Measurements from ENCODE around the gene PTPRM.

Gene PTPRM

GRCh38 chr18:7737550-7737949 lies 170.4 kb downstream of the PTPRM start:
- DNase-seq (ENCODE audit: insufficient read length) (no peak), FAIRE-seq (no peak)
- TF ChIP-seq POLR2A (IDR thresholded peaks at IDR 0.05; ENCODE audit: low read depth, low read length): no peak
- no peak for TF ChIP-seq TAF1 (IDR thresholded peaks at IDR 0.05; ENCODE audit: borderline replicate concordance, low read depth, low read length)
- no peak for TF ChIP-seq POLR2AphosphoS5 (IDR thresholded peaks at IDR 0.05; ENCODE audit: low read depth, low read length)

- TF ChIP-seq POLR2AphosphoS5 (IDR thresholded peaks at IDR 0.05; ENCODE audit: low read depth, low read length) (no peak), POLR2A (IDR thresholded peaks at IDR 0.05; ENCODE audit: low read depth, low read length) (no peak), TAF1 (IDR thresholded peaks at IDR 0.05; ENCODE audit: borderline replicate concordance, low read depth, low read length) (no peak)
- no peak for FAIRE-seq
- no peak for DNase-seq (ENCODE audit: insufficient read length)
These were observed 173.7 kb downstream of the PTPRM start for GRCh38 chr18:7740821-7741220.

- TF ChIP-seq POLR2A (IDR thresholded peaks at IDR 0.05; ENCODE audit: low read depth, low read length) (no peak), TAF1 (IDR thresholded peaks at IDR 0.05; ENCODE audit: borderline replicate concordance, low read depth, low read length) (no peak), POLR2AphosphoS5 (IDR thresholded peaks at IDR 0.05; ENCODE audit: low read depth, low read length) (no peak)
These were observed 174.5 kb downstream of the PTPRM start for GRCh38 chr18:7741640-7742039.

GRCh38 chr18:7742224-7742623 lies 175.1 kb downstream of the PTPRM start:
- FAIRE-seq: no peak
- TF ChIP-seq TAF1 (IDR thresholded peaks at IDR 0.05; ENCODE audit: borderline replicate concordance, low read depth, low read length): no peak
- no peak for TF ChIP-seq POLR2AphosphoS5 (IDR thresholded peaks at IDR 0.05; ENCODE audit: low read depth, low read length)
- no peak for TF ChIP-seq POLR2A (IDR thresholded peaks at IDR 0.05; ENCODE audit: low read depth, low read length)
- no peak for DNase-seq (ENCODE audit: insufficient read length)

More at GRCh38 chr18:7741640-7742039, 174.5 kb downstream of the PTPRM start:
- no peak for DNase-seq (ENCODE audit: insufficient read length)
- FAIRE-seq: no peak

GRCh38 chr18:7743256-7743655 lies 176.1 kb downstream of the PTPRM start:
- FAIRE-seq (no peak), DNase-seq (ENCODE audit: insufficient read length) (no peak)
- TF ChIP-seq POLR2A (IDR thresholded peaks at IDR 0.05; ENCODE audit: low read depth, low read length) (no peak), TAF1 (IDR thresholded peaks at IDR 0.05; ENCODE audit: borderline replicate concordance, low read depth, low read length) (no peak), POLR2AphosphoS5 (IDR thresholded peaks at IDR 0.05; ENCODE audit: low read depth, low read length) (no peak)

GRCh38 chr18:7746106-7746505 lies 179.0 kb downstream of the PTPRM start:
- no peak for DNase-seq (ENCODE audit: insufficient read length)
- no peak for TF ChIP-seq POLR2A (IDR thresholded peaks at IDR 0.05; ENCODE audit: low read depth, low read length)
- no peak for TF ChIP-seq TAF1 (IDR thresholded peaks at IDR 0.05; ENCODE audit: borderline replicate concordance, low read depth, low read length)
- no peak for TF ChIP-seq POLR2AphosphoS5 (IDR thresholded peaks at IDR 0.05; ENCODE audit: low read depth, low read length)
- FAIRE-seq: no peak

- TF ChIP-seq TAF1 (IDR thresholded peaks at IDR 0.05; ENCODE audit: borderline replicate concordance, low read depth, low read length) (no peak), POLR2AphosphoS5 (IDR thresholded peaks at IDR 0.05; ENCODE audit: low read depth, low read length) (no peak), POLR2A (IDR thresholded peaks at IDR 0.05; ENCODE audit: low read depth, low read length) (no peak)
- FAIRE-seq: no peak
- no peak for DNase-seq (ENCODE audit: insufficient read length)
These were observed 181.3 kb downstream of the PTPRM start for GRCh38 chr18:7748251-7749007.

GRCh38 chr18:7749008-7749405 lies 181.9 kb downstream of the PTPRM start:
- no peak for TF ChIP-seq TAF1 (IDR thresholded peaks at IDR 0.05; ENCODE audit: borderline replicate concordance, low read depth, low read length)
- TF ChIP-seq POLR2A (IDR thresholded peaks at IDR 0.05; ENCODE audit: low read depth, low read length): no peak
- TF ChIP-seq POLR2AphosphoS5 (IDR thresholded peaks at IDR 0.05; ENCODE audit: low read depth, low read length): no peak
- no peak for FAIRE-seq
- no peak for DNase-seq (ENCODE audit: insufficient read length)

GRCh38 chr18:7749510-7749981 lies 182.4 kb downstream of the PTPRM start:
- no peak for FAIRE-seq
- TF ChIP-seq TAF1 (IDR thresholded peaks at IDR 0.05; ENCODE audit: borderline replicate concordance, low read depth, low read length) (no peak), POLR2AphosphoS5 (IDR thresholded peaks at IDR 0.05; ENCODE audit: low read depth, low read length) (no peak), POLR2A (IDR thresholded peaks at IDR 0.05; ENCODE audit: low read depth, low read length) (no peak)

GRCh38 chr18:7750095-7750663 lies 183.1 kb downstream of the PTPRM start:
- no peak for TF ChIP-seq TAF1 (IDR thresholded peaks at IDR 0.05; ENCODE audit: borderline replicate concordance, low read depth, low read length)
- TF ChIP-seq POLR2A (IDR thresholded peaks at IDR 0.05; ENCODE audit: low read depth, low read length): no peak
- no peak for TF ChIP-seq POLR2AphosphoS5 (IDR thresholded peaks at IDR 0.05; ENCODE audit: low read depth, low read length)
- FAIRE-seq: no peak
- no peak for DNase-seq (ENCODE audit: insufficient read length)

More at GRCh38 chr18:7749510-7749981, 182.4 kb downstream of the PTPRM start:
- no peak for DNase-seq (ENCODE audit: insufficient read length)

GRCh38 chr18:7750966-7751365 lies 183.8 kb downstream of the PTPRM start:
- FAIRE-seq (no peak), DNase-seq (ENCODE audit: insufficient read length) (no peak)
- no peak for TF ChIP-seq POLR2AphosphoS5 (IDR thresholded peaks at IDR 0.05; ENCODE audit: low read depth, low read length)
- no peak for TF ChIP-seq TAF1 (IDR thresholded peaks at IDR 0.05; ENCODE audit: borderline replicate concordance, low read depth, low read length)
- TF ChIP-seq POLR2A (IDR thresholded peaks at IDR 0.05; ENCODE audit: low read depth, low read length): no peak

- DNase-seq (ENCODE audit: insufficient read length): no peak
- TF ChIP-seq POLR2A (IDR thresholded peaks at IDR 0.05; ENCODE audit: low read depth, low read length) (no peak), POLR2AphosphoS5 (IDR thresholded peaks at IDR 0.05; ENCODE audit: low read depth, low read length) (no peak), TAF1 (IDR thresholded peaks at IDR 0.05; ENCODE audit: borderline replicate concordance, low read depth, low read length) (no peak)
- FAIRE-seq: no peak
These were observed 187.1 kb downstream of the PTPRM start for GRCh38 chr18:7754258-7754657.

Data from GM12892 (cell line).